ENCODE measurements around the gene POLE3. TPM values are rescaled to one million over a fixed set of nuclear protein-coding genes. Genes with fewer than 3 reads are reported as not detected.

Gene POLE3
- total RNA-seq, 4 donors from 2014 or later: 29.1 to 59.4 (median 32.2) TPM

GRCh38 chr9:113393281-113393680 lies 17.2 kb downstream of the POLE3 start:
- ATAC-seq (ENCODE audit: low FRiP score): no peak
- DNase-seq (ENCODE audit: low spot score): no peak
- TF ChIP-seq, protein P1, sequence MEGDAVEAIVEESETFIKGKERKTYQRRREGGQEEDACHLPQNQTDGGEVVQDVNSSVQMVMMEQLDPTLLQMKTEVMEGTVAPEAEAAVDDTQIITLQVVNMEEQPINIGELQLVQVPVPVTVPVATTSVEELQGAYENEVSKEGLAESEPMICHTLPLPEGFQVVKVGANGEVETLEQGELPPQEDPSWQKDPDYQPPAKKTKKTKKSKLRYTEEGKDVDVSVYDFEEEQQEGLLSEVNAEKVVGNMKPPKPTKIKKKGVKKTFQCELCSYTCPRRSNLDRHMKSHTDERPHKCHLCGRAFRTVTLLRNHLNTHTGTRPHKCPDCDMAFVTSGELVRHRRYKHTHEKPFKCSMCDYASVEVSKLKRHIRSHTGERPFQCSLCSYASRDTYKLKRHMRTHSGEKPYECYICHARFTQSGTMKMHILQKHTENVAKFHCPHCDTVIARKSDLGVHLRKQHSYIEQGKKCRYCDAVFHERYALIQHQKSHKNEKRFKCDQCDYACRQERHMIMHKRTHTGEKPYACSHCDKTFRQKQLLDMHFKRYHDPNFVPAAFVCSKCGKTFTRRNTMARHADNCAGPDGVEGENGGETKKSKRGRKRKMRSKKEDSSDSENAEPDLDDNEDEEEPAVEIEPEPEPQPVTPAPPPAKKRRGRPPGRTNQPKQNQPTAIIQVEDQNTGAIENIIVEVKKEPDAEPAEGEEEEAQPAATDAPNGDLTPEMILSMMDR (IDR thresholded peaks at IDR 0.05): no peak

DNA sequence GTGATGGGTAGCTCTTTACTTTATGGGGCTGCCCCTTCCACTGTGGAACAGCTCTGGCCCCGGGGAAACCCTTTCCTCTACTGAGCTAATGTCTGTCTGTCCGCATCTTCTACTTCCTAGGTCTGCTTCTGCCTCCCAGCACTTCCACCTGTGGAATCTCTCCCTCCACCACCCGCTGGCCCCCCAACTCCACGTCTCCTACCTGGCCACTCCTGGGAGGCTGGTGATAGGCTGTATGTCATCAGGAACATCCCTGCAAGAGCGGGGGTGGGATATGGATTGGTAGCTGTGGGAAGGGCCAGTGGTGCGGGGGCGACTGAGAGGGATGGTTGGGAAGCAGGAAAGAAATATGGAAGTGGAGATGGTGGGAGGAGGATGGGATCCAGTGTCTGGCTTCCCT lies 18.6 kb downstream of the POLE3 start:
- ATAC-seq (ENCODE audit: low FRiP score) (no peak), DNase-seq (ENCODE audit: low spot score) (no peak)
- TF ChIP-seq, protein P1 (IDR thresholded peaks at IDR 0.05): no peak

DNA sequence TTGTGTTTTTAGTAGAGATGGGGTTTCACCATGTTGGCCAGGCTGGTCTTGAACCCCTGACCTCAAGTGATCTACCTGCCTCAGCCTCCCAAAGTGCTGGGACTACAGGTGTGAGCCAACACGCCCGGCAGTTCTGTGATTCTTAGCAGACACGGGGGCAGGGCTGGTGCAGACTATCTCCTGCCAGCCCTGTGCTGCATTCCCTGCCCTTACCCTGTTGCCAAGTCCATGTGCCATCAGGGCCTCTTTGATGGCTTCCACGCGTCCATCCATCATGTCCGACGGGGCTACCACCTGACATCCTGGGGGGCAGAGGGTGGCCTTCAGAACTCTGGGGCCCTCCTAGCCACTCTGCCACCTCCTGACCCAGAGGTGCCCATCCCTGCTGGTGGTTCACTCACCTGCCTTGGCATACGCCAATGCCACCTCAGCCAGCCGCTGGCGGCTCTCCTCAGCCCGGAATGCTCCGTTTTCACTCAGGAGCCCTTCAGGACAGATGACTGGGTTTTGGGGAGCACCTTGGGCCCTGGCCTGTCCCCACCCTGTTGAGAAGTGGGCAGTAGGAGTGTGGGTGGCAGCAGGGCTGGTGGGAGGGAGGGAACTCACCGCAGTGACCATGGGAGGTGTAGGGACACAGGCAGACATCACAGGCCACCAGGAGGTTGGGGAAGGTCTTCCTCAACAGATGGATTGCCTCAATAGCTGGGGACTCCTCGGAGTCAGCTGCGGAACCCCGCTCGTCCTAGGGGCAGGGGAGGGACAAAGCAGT lies 20.1 kb downstream of the POLE3 start:
- ATAC-seq (ENCODE audit: low FRiP score) (no peak), DNase-seq (ENCODE audit: low spot score) (no peak)
- TF ChIP-seq, protein P1 (IDR thresholded peaks at IDR 0.05): no peak

GRCh38 chr9:113389451-113389850 lies 21.0 kb downstream of the POLE3 start:
- no peak for ATAC-seq (ENCODE audit: low FRiP score)
- no peak for DNase-seq (ENCODE audit: low spot score)
- TF ChIP-seq, protein P1 (IDR thresholded peaks at IDR 0.05): no peak

GRCh38 chr9:113388833-113389232 lies 21.6 kb downstream of the POLE3 start:
- DNase-seq (ENCODE audit: low spot score): no peak
- TF ChIP-seq, protein P1 (IDR thresholded peaks at IDR 0.05): no peak

DNA sequence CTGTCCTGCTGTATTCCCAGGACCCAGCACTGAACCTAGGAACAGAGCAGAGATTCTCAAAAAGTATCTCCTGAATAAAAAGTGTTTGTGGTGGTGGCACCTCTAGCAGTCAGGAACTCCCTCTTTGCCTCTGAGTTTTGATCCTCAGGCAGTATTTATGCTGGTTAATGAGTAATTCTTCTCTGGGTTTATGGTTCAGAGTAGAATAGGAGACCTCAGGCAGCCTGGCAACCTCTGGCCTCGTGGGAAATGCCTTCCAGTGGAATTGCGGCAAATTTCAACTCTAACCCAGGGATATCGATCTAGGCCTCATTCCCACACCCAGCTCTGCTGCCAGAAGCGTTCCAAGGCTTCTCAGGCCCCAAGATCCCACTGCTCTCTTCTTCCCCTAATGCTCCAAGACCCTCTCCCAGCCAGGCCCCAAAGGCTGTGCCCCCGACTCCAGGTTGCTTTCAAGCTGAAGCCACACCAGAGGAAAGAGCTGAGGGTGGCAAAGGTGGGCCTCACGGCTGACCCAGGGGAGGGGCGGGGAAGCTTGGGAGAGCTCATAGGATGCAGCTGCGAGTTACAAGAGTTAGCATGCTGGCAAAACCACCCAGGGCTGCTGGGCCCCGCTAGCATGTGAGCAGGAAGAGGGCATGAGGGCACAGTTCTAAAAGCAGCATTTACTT lies 22.8 kb downstream of the POLE3 start:
- TF ChIP-seq, protein P1 (IDR thresholded peaks at IDR 0.05): no peak
- ATAC-seq (ENCODE audit: low FRiP score) (no peak), DNase-seq (ENCODE audit: low spot score) (no peak)

More at GRCh38 chr9:113388833-113389232, 21.6 kb downstream of the POLE3 start:
- ATAC-seq (ENCODE audit: low FRiP score): no peak
